OCI-LY1 (cell line): ENCODE data around the gene ISG20.

ENCODE experiments used
- CTCF ChIP-seq: fragments of 200-600 bp; sonication (generic), shearing (Covaris generic); IDR thresholded peaks from 2 replicates; pipeline ENCODE4 v1.5.1; 2017; ENCODE audit warnings: mild to moderate bottlenecking, antibody characterized with exemption, low read length, moderate library complexity, mixed read lengths
- EZH2 ChIP-seq: fragments of 200-600 bp; sonication (generic), shearing (Covaris generic); IDR thresholded peaks from 2 replicates; pipeline ENCODE4 v1.8.0; 2017; ENCODE audit warnings: borderline replicate concordance, mixed run types, mild to moderate bottlenecking, antibody characterized with exemption, low read length, moderate library complexity, mixed read lengths

DNA sequence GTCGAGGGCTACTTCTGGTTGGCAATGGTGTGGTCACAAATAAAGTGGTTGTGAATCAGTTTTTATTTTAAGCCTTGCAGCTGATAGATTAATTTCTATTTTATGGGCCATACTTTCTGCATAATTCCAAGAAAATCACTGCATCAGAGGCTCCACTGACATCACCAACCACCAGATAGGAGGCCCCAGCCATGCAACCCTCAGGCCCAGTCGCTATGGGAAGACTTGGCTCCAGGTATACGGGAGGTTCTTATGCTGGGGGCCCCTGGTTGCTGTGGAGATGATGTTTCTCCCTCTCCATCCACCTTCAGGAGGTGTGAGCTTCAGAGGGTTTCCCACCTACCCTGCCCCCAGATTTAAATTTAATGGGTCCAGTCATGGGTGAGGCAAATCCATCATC is 57.4 kb downstream of the ISG20 start:
- TF ChIP-seq CTCF (no peak), EZH2 (no peak)
